Upper lobe of left lung (tissue), 4 donors: ENCODE results near the gene NAP1L4.

Experiments
- CTCF ChIP-seq, 6 experiments: fragments of 450-650 bp in 4 of 6; fragments of 200-600 bp in 2 of 6; sonication (generic) in 2 of 6; IDR thresholded peaks; one replicate each; pipeline ENCODE4 v1.5.1; 2016 to 2019; ENCODE audit warnings: antibody characterized with exemption in 6 of 6
- POLR2A ChIP-seq, 4 donors: fragments of 450-650 bp; IDR thresholded peaks; one replicate each; pipeline ENCODE4 v1.5.1; 2016 to 2017; ENCODE audit warnings: antibody characterized with exemption in 4 of 4, mild to moderate bottlenecking in 2 of 4

GRCh38 chr11:3006505-3007260 is 14.6 kb upstream of the NAP1L4 start:
- TF ChIP-seq CTCF (IDR thresholded peaks at IDR 0.05) (no peak), POLR2A (IDR thresholded peaks at IDR 0.05) (peak in 1 of 4 donors; percentile 33)
